Limb (tissue), 2 donors: ENCODE results near the gene KRTAP4-2.
"Not testable (repeated sequence)": the region's sequence is repeated elsewhere in the genome, so short reads cannot be mapped to it uniquely, and the experiment has no call there.

Source experiments
- DNase-seq, 2 donors: peaks; one replicate each; pipeline ENCODE4 v3.0.0-alpha.2; 2016; ENCODE audit errors: extremely low spot score in 2 of 2

KRTAP4-2 gene

GRCh38 chr17:41177727-41178271 is at the start of gene KRTAP4-2:
KRTAP4-2 (minus strand) TSS chr17:41178221; CDS start chr17:41178164, 57 bp downstream.
- no peak for DNase-seq

- not testable (repeated sequence) for DNase-seq
These were observed 48.6 kb upstream of the KRTAP4-2 start, which contains the start of gene KRTAP9-2 for GRCh38 chr17:41226598-41227095. KRTAP9-2 (plus strand) TSS chr17:41226648; CDS start chr17:41226655, 7 bp downstream.

- no peak for DNase-seq
These were observed 48.0 kb upstream of the KRTAP4-2 start for GRCh38 chr17:41226051-41226450.

GRCh38 chr17:41223821-41224220 is 45.8 kb upstream of the KRTAP4-2 start:
- DNase-seq = no peak

GRCh38 chr17:41215681-41216080 is 37.7 kb upstream of the KRTAP4-2 start:
- DNase-seq = no peak

- DNase-seq = peak in 1 of 2 donors; percentile 29
These were observed 34.6 kb upstream of the KRTAP4-2 start for GRCh38 chr17:41212524-41213169.

- DNase-seq = no peak
These were observed 33.9 kb upstream of the KRTAP4-2 start for GRCh38 chr17:41211845-41212466.

GRCh38 chr17:41199421-41200078 is 21.5 kb upstream of the KRTAP4-2 start:
- no peak for DNase-seq

GRCh38 chr17:41196068-41196467 is 18.0 kb upstream of the KRTAP4-2 start:
- no peak for DNase-seq

- DNase-seq = no peak
These were observed 12.3 kb upstream of the KRTAP4-2 start for GRCh38 chr17:41190328-41190727.

GRCh38 chr17:41189837-41190318 is 11.9 kb upstream of the KRTAP4-2 start, which contains the start of gene KRTAP9-1:
KRTAP9-1 (plus strand) TSS chr17:41189887; CDS start chr17:41189887, 0 bp downstream.
- not testable (repeated sequence) for DNase-seq

GRCh38 chr17:41186872-41187271 is 8.9 kb upstream of the KRTAP4-2 start:
- no peak for DNase-seq

- no peak for DNase-seq
These were observed 7.0 kb upstream of the KRTAP4-2 start for GRCh38 chr17:41185001-41185400.

GRCh38 chr17:41184480-41184961 is 6.5 kb upstream of the KRTAP4-2 start, which contains the start of gene KRTAP4-1:
KRTAP4-1 (minus strand) TSS chr17:41184911; CDS start chr17:41184854, 57 bp downstream.
- no peak for DNase-seq

GRCh38 chr17:41178843-41179616 is 1.0 kb upstream of the KRTAP4-2 start:
- DNase-seq = no peak

GRCh38 chr17:41178341-41178740 is 320 bp upstream of the KRTAP4-2 start:
- DNase-seq = no peak

GRCh38 chr17:41176744-41177387 is 1.2 kb downstream of the KRTAP4-2 start:
- no peak for DNase-seq

- no peak for DNase-seq
These were observed 6.1 kb downstream of the KRTAP4-2 start for GRCh38 chr17:41171886-41172285.

- no peak for DNase-seq
These were observed 9.9 kb downstream of the KRTAP4-2 start, which contains the start of gene KRTAP4-3 for GRCh38 chr17:41168121-41168520. KRTAP4-3 (minus strand) TSS chr17:41168221; CDS start chr17:41168172, 49 bp downstream.

- no peak for DNase-seq
These were observed 10.5 kb downstream of the KRTAP4-2 start for GRCh38 chr17:41167561-41167960.
